MCF 10A (cell line): ENCODE results near the gene SEPTIN3. TPM values are rescaled to one million over a fixed set of nuclear protein-coding genes. Genes with fewer than 3 reads are reported as not detected.

ENCODE experiments used
- BruUV-seq: library from RNA; stranded (reverse); fragments of 400-500 nt; replicated peaks from 2 replicates; lab custom pipeline; 2021; lab: Mats Ljungman, UMichigan
- CTCF ChIA-PET: fragments of 300-600 bp; sonication (Branson Sonifier 250); formaldehyde crosslinking; extraction: SDS; loops from one replicate; lab custom pipeline; 2021; ENCODE audit warnings: antibody characterized with exemption, inconsistent platforms; lab: Yijun Ruan, JAX
- POLR2A ChIA-PET: fragments of 300-600, 350-650 bp; sonication (Branson Sonifier 250); formaldehyde crosslinking; extraction: SDS; loops from one replicate; lab custom pipeline; 2020; ENCODE audit warnings: antibody characterized with exemption, inconsistent platforms; lab: Yijun Ruan, JAX
- DNase-seq: peaks from one replicate; pipeline ENCODE4 v3.0.0-alpha.2; 2018; ENCODE audit not compliant: unreplicated experiment
- H3K27ac Mint-ChIP-seq: one replicate; pipeline ENCODE4 v1.8.0; 2022; ENCODE audit warnings: mild to moderate bottlenecking, low read depth, mixed read lengths; ENCODE audit not compliant: unreplicated experiment
- H3K27me3 Mint-ChIP-seq: one replicate; pipeline ENCODE4 v1.8.0; 2022; ENCODE audit warnings: mixed read lengths; ENCODE audit not compliant: insufficient read depth, unreplicated experiment
- H3K36me3 Mint-ChIP-seq: one replicate; pipeline ENCODE4 v1.8.0; 2022; ENCODE audit warnings: mild to moderate bottlenecking, moderate library complexity, mixed read lengths; ENCODE audit not compliant: insufficient read depth, unreplicated experiment
- H3K4me1 Mint-ChIP-seq: one replicate; pipeline ENCODE4 v1.8.0; 2022; ENCODE audit warnings: mixed read lengths; ENCODE audit not compliant: insufficient read depth, unreplicated experiment
- H3K4me3 Mint-ChIP-seq: one replicate; pipeline ENCODE4 v1.8.0; 2022; ENCODE audit warnings: mild to moderate bottlenecking, moderate library complexity, mixed read lengths; ENCODE audit not compliant: unreplicated experiment
- H3K9me3 Mint-ChIP-seq: one replicate; pipeline ENCODE4 v1.8.0; 2022; ENCODE audit warnings: mixed read lengths; ENCODE audit not compliant: unreplicated experiment
- CTCF ChIP-seq: fragments of 200-600 bp; IDR thresholded peaks from one replicate; pipeline ENCODE4 v1.8.0; 2022; ENCODE audit warnings: antibody characterized with exemption, mild to moderate bottlenecking; ENCODE audit not compliant: unreplicated experiment
- intact Hi-C: fragments of 100-400 bp; cut with micrococcal nuclease; formaldehyde crosslinking; loops from 2 replicates; pipeline ENCODE4 v1.14.1; 2022
- total RNA-seq: library from RNA; stranded (reverse); gene quantifications from 2 replicates; pipeline ENCODE4 v1.2.3, GENCODE V29; 2022

SEPTIN3 gene
- total RNA-seq, 1 experiment from 2014 or later: 0.21 TPM

- TF ChIP-seq CTCF: no peak
- Mint-ChIP-seq H3K4me3 (no peak overlapping the region), H3K4me1 (no peaks in the 10 kb centered on the region), H3K36me3 (no peaks in the 10 kb centered on the region), H3K27ac (no peak overlapping the region), H3K9me3 (no peaks in the 10 kb centered on the region), H3K27me3 (peaks cover 11% of the 10 kb centered on the region)
- intact Hi-C loops: no loop called here
- BruUV-seq: no TSS peak
- CTCF ChIA-PET: no interaction called here
- POLR2A ChIA-PET: no interaction called here
- no peak for DNase-seq
These were observed 40.4 kb upstream of the SEPTIN3 start for GRCh38 chr22:41928593-41929417.

- no peak overlapping the region for H3K4me3 Mint-ChIP-seq
- no peaks in the 10 kb centered on the region for H3K36me3 Mint-ChIP-seq
- no TSS peak for BruUV-seq
- no peaks in the 10 kb centered on the region for H3K9me3 Mint-ChIP-seq
- CTCF ChIA-PET: no interaction called here
- no peak for DNase-seq
- H3K27me3 Mint-ChIP-seq: peaks cover 11% of the 10 kb centered on the region
- intact Hi-C loops: no loop called here
- no peak for TF ChIP-seq CTCF
- POLR2A ChIA-PET: no interaction called here
- no peak overlapping the region for H3K27ac Mint-ChIP-seq
- no peaks in the 10 kb centered on the region for H3K4me1 Mint-ChIP-seq
These were observed 39.8 kb upstream of the SEPTIN3 start for GRCh38 chr22:41929418-41929810.

GRCh38 chr22:41931701-41932269 is 37.5 kb upstream of the SEPTIN3 start:
- Mint-ChIP-seq H3K27me3 (peaks cover 11% of the 10 kb centered on the region), H3K36me3 (no peaks in the 10 kb centered on the region), H3K4me1 (no peaks in the 10 kb centered on the region), H3K9me3 (no peaks in the 10 kb centered on the region), H3K27ac (no peak overlapping the region), H3K4me3 (no peak overlapping the region)
- BruUV-seq: no TSS peak
- no peak for TF ChIP-seq CTCF
- ChIA-PET CTCF (interaction anchor here (0.6 to 1.2 kb wide), 3 partner anchors 12 to 235 kb away, joined by 3 to 5 read pairs (median 3); no protein-coding TSS in a partner anchor), POLR2A (no interaction called here)
- no peak for DNase-seq
- intact Hi-C loops: no loop called here

GRCh38 chr22:41932353-41932752 is 36.9 kb upstream of the SEPTIN3 start:
- intact Hi-C loops: no loop called here
- no peak for TF ChIP-seq CTCF
- POLR2A ChIA-PET: no interaction called here
- CTCF ChIA-PET: interaction anchor here (0.9 to 1.2 kb wide), 2 partner anchors 75 to 235 kb away, joined by 3 to 5 read pairs; no protein-coding TSS in a partner anchor
- Mint-ChIP-seq H3K27me3 (peaks cover 9% of the 10 kb centered on the region), H3K27ac (no peak overlapping the region), H3K9me3 (no peaks in the 10 kb centered on the region), H3K36me3 (no peaks in the 10 kb centered on the region), H3K4me3 (no peak overlapping the region), H3K4me1 (no peaks in the 10 kb centered on the region)
- no peak for DNase-seq
- no TSS peak for BruUV-seq
